Astrocyte (in vitro differentiated cells and primary cell): ENCODE data around the gene TOP3B.

ENCODE experiments used
- EZH2 ChIP-seq: IDR thresholded peaks from 2 replicates; pipeline ENCODE4 v1.6.1; 2012; ENCODE audit warnings: mild to moderate bottlenecking, low read length, inconsistent platforms; ENCODE audit not compliant: insufficient read depth
- TF ChIP-seq, protein P1 (sequence below): IDR thresholded peaks from 2 replicates; pipeline ENCODE4 v1.5.1; 2011; ENCODE audit warnings: low read depth, mild to moderate bottlenecking, inconsistent platforms, low read length, moderate library complexity; ENCODE audit not compliant: insufficient read depth

GRCh38 chr22:21964918-21965484 is 17.6 kb downstream of the TOP3B start:
- TF ChIP-seq, protein P1, sequence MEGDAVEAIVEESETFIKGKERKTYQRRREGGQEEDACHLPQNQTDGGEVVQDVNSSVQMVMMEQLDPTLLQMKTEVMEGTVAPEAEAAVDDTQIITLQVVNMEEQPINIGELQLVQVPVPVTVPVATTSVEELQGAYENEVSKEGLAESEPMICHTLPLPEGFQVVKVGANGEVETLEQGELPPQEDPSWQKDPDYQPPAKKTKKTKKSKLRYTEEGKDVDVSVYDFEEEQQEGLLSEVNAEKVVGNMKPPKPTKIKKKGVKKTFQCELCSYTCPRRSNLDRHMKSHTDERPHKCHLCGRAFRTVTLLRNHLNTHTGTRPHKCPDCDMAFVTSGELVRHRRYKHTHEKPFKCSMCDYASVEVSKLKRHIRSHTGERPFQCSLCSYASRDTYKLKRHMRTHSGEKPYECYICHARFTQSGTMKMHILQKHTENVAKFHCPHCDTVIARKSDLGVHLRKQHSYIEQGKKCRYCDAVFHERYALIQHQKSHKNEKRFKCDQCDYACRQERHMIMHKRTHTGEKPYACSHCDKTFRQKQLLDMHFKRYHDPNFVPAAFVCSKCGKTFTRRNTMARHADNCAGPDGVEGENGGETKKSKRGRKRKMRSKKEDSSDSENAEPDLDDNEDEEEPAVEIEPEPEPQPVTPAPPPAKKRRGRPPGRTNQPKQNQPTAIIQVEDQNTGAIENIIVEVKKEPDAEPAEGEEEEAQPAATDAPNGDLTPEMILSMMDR: no peak
- TF ChIP-seq EZH2: no peak
